Measurements from ENCODE around the gene TOP3A. TPM values are rescaled to one million over a fixed set of nuclear protein-coding genes. Genes with fewer than 3 reads are reported as not detected.

Gene TOP3A
- total RNA-seq, 1 donor from 2014 or later: 41.5 TPM

DNA sequence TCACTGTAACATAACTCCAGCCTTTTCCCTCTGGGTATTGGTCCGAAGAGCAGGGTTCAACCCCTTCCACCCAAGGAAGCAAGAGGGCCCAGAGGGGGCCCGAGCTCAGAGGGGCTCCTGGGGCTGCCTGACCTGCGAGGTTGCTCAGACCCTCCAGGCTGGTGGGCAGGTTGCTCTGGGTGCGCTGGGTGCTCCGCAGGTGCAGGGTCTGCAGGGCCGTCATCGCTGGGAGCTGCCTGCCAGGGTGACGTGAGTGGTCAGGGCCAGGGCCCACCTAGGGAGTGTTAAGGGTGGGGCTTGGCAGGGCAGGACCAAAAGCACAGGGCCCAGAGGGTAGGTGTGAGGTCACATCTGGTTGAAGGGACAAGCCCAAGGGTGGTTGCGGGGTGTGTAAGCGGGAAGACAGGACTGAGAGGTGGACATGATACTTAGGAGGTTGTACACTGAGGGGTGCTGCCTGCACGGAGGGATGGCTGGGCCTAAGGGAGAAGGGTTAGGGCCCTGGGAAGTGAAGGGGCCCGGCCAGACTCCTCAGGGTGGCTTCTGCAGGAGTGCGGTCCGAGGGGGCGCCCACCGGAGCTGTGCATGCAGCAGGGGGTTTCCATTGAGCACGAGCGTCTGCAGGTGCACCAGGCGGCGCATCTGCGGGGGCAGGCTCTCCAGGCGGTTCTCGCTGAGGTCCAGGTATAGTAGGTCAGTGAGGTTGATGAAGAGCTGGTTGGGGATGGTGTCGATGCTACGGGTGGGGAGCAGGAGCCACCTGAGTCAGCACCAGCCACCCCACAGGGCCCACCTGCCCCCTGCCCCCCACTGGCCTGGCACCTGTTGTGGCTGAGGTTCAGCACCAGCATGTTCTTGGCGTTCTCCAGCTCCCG, 60.6 kb downstream of the TOP3A start:
- no peak overlapping the region for H3K27ac Mint-ChIP-seq (ENCODE audit: unreplicated experiment)

DNA sequence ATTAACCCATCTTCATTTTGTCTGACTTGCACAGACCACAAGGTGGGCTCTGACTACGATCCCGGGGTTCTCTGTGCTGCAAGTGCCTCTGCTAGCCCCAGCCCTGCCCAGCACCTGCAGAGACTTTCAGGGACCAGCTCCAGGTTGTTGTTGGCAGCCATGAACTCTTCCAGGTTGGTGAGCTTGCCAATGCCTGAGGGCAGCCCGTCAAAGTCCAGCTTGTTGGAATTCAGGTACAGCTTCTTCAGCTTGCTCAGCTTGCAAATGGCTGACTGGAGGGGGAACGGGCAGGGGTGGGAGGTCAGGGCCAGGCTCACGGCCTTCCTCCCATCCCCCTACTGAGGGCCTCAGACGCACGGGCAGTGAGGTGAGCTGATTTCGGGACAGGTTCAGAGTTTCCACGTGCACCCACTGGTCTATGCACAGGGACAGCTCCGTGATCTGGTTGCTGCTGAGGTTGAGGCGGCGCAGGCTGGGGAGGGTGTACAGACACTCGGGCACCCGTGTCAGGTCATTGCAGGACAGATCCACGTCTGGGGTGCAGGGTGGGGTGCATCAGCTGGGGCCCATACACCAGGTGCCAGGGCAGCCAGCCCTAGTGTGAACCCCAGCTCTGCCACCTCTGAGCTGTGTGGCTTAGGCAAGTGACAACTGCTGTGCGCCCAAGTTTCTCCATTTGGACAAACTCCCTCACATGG, 61.5 kb downstream of the TOP3A start:
- H3K9me3 Mint-ChIP-seq (ENCODE audit: unreplicated experiment): no peaks in the 10 kb centered on the region
- no peak overlapping the region for H3K4me3 Mint-ChIP-seq (ENCODE audit: unreplicated experiment)
- TF ChIP-seq, protein P1, sequence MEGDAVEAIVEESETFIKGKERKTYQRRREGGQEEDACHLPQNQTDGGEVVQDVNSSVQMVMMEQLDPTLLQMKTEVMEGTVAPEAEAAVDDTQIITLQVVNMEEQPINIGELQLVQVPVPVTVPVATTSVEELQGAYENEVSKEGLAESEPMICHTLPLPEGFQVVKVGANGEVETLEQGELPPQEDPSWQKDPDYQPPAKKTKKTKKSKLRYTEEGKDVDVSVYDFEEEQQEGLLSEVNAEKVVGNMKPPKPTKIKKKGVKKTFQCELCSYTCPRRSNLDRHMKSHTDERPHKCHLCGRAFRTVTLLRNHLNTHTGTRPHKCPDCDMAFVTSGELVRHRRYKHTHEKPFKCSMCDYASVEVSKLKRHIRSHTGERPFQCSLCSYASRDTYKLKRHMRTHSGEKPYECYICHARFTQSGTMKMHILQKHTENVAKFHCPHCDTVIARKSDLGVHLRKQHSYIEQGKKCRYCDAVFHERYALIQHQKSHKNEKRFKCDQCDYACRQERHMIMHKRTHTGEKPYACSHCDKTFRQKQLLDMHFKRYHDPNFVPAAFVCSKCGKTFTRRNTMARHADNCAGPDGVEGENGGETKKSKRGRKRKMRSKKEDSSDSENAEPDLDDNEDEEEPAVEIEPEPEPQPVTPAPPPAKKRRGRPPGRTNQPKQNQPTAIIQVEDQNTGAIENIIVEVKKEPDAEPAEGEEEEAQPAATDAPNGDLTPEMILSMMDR (IDR thresholded peaks at IDR 0.05): no peak
- no peak for DNase-seq (ENCODE audit: extremely low spot score, unreplicated experiment)
- H3K27ac Mint-ChIP-seq (ENCODE audit: unreplicated experiment): no peak overlapping the region
- peaks cover 12% of the 10 kb centered on the region for H3K4me1 Mint-ChIP-seq (ENCODE audit: unreplicated experiment)
- no peaks in the 10 kb centered on the region for H3K27me3 Mint-ChIP-seq (ENCODE audit: unreplicated experiment)
- peaks cover 17% of the 10 kb centered on the region for H3K36me3 Mint-ChIP-seq (ENCODE audit: unreplicated experiment)

More for the DNA sequence above, 60.6 kb downstream of the TOP3A start:
- TF ChIP-seq, protein P1 (IDR thresholded peaks at IDR 0.05): no peak
- Mint-ChIP-seq H3K9me3 (ENCODE audit: unreplicated experiment) (no peaks in the 10 kb centered on the region), H3K4me1 (ENCODE audit: unreplicated experiment) (peaks cover 15% of the 10 kb centered on the region), H3K4me3 (ENCODE audit: unreplicated experiment) (no peak overlapping the region), H3K27me3 (ENCODE audit: unreplicated experiment) (no peaks in the 10 kb centered on the region), H3K36me3 (ENCODE audit: unreplicated experiment) (peaks cover 17% of the 10 kb centered on the region)
- no peak for DNase-seq (ENCODE audit: extremely low spot score, unreplicated experiment)

DNA sequence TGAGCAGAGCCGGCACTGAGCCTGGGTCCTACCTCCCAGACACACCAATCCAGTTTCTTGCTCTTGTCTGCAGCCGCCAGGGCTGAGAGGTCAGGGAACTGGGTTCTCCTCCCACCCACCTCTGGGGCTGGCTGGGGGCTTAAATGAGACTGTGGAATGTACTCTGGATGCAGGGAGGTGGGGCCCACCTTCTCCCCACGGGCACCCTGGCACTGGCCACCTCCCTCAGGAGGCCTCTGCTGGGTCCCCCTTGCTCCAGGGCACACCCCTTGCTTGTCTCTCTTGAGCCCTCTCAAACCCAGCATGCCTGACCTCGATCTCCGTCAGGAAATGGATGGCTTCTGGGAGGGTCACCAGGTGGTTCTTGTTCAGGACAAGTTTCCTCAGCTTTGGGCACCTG, 62.6 kb downstream of the TOP3A start:
- no peak for DNase-seq (ENCODE audit: extremely low spot score, unreplicated experiment)
- Mint-ChIP-seq H3K9me3 (ENCODE audit: unreplicated experiment) (no peaks in the 10 kb centered on the region), H3K27me3 (ENCODE audit: unreplicated experiment) (no peaks in the 10 kb centered on the region), H3K27ac (ENCODE audit: unreplicated experiment) (no peak overlapping the region), H3K36me3 (ENCODE audit: unreplicated experiment) (peaks cover 23% of the 10 kb centered on the region), H3K4me1 (ENCODE audit: unreplicated experiment) (peaks cover 6% of the 10 kb centered on the region), H3K4me3 (ENCODE audit: unreplicated experiment) (no peak overlapping the region)
- TF ChIP-seq, protein P1 (IDR thresholded peaks at IDR 0.05): no peak

DNA sequence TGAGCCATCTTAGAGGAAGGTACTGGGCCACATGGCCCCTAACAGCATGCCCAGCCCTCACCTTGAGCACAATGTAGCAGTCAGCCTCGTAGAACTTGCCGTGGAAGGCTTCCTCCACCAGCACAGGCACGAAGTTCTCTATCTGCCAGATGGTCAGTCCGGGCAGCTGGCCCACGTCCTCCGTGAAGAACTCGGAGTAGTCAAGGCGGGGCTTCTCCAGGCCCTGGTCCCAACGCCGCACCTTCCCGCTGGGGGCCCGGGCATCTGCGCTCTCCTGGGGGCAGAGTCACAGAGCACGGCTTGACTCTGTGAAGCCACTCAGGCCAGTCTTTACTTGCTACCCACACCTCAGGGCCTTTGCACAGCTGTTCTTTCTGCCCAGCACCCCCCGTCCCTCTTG, 63.6 kb downstream of the TOP3A start:
- no peaks in the 10 kb centered on the region for H3K27me3 Mint-ChIP-seq (ENCODE audit: unreplicated experiment)
- TF ChIP-seq, protein P1 (IDR thresholded peaks at IDR 0.05): no peak
- DNase-seq (ENCODE audit: extremely low spot score, unreplicated experiment): no peak
- peaks cover 2% of the 10 kb centered on the region for H3K4me1 Mint-ChIP-seq (ENCODE audit: unreplicated experiment)
- no peak overlapping the region for H3K27ac Mint-ChIP-seq (ENCODE audit: unreplicated experiment)
- H3K4me3 Mint-ChIP-seq (ENCODE audit: unreplicated experiment): no peak overlapping the region
- H3K9me3 Mint-ChIP-seq (ENCODE audit: unreplicated experiment): no peaks in the 10 kb centered on the region
- H3K36me3 Mint-ChIP-seq (ENCODE audit: unreplicated experiment): peaks cover 27% of the 10 kb centered on the region

DNA sequence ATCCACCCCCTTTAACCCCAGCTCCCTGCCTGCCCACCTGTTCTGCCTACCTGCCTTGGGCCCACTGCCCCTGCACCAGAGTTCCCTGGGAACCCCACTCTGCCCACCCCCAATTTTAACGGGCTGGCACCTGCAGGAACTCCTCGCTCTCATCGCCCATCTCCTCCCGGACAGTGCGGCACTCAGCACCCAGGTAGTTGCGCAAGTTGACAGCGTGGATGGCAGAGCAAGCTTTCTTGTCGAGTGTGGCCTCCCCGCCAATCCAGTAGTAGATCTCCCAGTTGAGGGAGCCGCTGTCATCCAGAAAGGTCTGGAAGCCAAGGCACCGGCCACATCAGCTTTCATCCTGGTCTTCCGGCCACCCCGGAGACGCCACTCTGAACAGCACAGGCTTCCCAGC, 64.1 kb downstream of the TOP3A start:
- no peaks in the 10 kb centered on the region for H3K27me3 Mint-ChIP-seq (ENCODE audit: unreplicated experiment)
- no peak overlapping the region for H3K27ac Mint-ChIP-seq (ENCODE audit: unreplicated experiment)
- no peaks in the 10 kb centered on the region for H3K9me3 Mint-ChIP-seq (ENCODE audit: unreplicated experiment)
- H3K36me3 Mint-ChIP-seq (ENCODE audit: unreplicated experiment): peaks cover 31% of the 10 kb centered on the region
- no peak for DNase-seq (ENCODE audit: extremely low spot score, unreplicated experiment)
- TF ChIP-seq, protein P1 (IDR thresholded peaks at IDR 0.05): no peak
- peaks cover 2% of the 10 kb centered on the region for H3K4me1 Mint-ChIP-seq (ENCODE audit: unreplicated experiment)
- no peak overlapping the region for H3K4me3 Mint-ChIP-seq (ENCODE audit: unreplicated experiment)

Data from osteocyte (in vitro differentiated cells).